CD8-positive, alpha-beta memory T cell (primary cell): ENCODE measurements around the gene ANKRD29. TPM values are rescaled to one million over a fixed set of nuclear protein-coding genes. Genes with fewer than 3 reads are reported as not detected.

Experiments used
- CTCF ChIA-PET: fragments of 350-600 bp; sonication (Branson Sonifier 250); formaldehyde crosslinking; loops from one replicate; lab custom pipeline; 2021; ENCODE audit warnings: antibody characterized with exemption; lab: Charles Lee
- POLR2A ChIA-PET: fragments of 350-600 bp; sonication (Branson Sonifier 250); formaldehyde crosslinking; loops from one replicate; lab custom pipeline; 2021; ENCODE audit warnings: antibody characterized with exemption; lab: Charles Lee
- DNase-seq, 5 donors: peaks; one replicate each; pipeline versions ENCODE4 v3.0.0 to v3.0.0-alpha.2; 2020 to 2022; ENCODE audit warnings: mixed read lengths in 1 of 5
- H3K27ac ChIP-seq: one replicate; pipeline ENCODE4 v1.7.0; 2013; ENCODE audit warnings: low read depth, mild to moderate bottlenecking, low read length, moderate library complexity
- H3K27me3 ChIP-seq: 2 replicates; pipeline ENCODE4 v1.7.0; 2013; ENCODE audit warnings: low read length, mild to moderate bottlenecking; ENCODE audit not compliant: insufficient read depth, poor library complexity, severe bottlenecking
- H3K36me3 ChIP-seq: 2 replicates; pipeline ENCODE4 v1.7.0; 2013; ENCODE audit warnings: mild to moderate bottlenecking, low read length, moderate library complexity; ENCODE audit not compliant: insufficient read depth
- H3K4me1 ChIP-seq: 2 replicates; pipeline ENCODE4 v1.7.0; 2013; ENCODE audit warnings: mild to moderate bottlenecking, low read length, moderate library complexity; ENCODE audit not compliant: insufficient read depth
- H3K4me3 ChIP-seq: 2 replicates; pipeline ENCODE4 v1.7.0; 2013; ENCODE audit warnings: mild to moderate bottlenecking, low read length
- H3K9me3 ChIP-seq: 2 replicates; pipeline ENCODE4 v1.7.0; 2013; ENCODE audit warnings: mild to moderate bottlenecking, low read length
- H3K27ac Mint-ChIP-seq, 8 donors: one replicate each; pipeline ENCODE4 v1.8.0; 2020 to 2021; ENCODE audit warnings: mixed read lengths in 8 of 8, mild to moderate bottlenecking in 6 of 8, inconsistent platforms in 3 of 8, moderate library complexity in 3 of 8
- H3K27me3 Mint-ChIP-seq, 2 donors: one replicate each; pipeline ENCODE4 v1.8.0; 2020 to 2021; ENCODE audit warnings: mixed read lengths in 2 of 2, mild to moderate bottlenecking in 1 of 2, moderate library complexity in 1 of 2
- H3K36me3 Mint-ChIP-seq, 3 donors: one replicate each; pipeline ENCODE4 v1.8.0; 2020 to 2021; ENCODE audit warnings: mixed read lengths in 3 of 3, inconsistent platforms in 1 of 3, mild to moderate bottlenecking in 1 of 3
- H3K4me1 Mint-ChIP-seq, 3 donors: one replicate each; pipeline ENCODE4 v1.8.0; 2020 to 2021; ENCODE audit warnings: mixed read lengths in 3 of 3, inconsistent platforms in 1 of 3, mild to moderate bottlenecking in 1 of 3
- H3K4me3 Mint-ChIP-seq, 7 donors: one replicate each; pipeline ENCODE4 v1.8.0; 2020 to 2021; ENCODE audit warnings: mixed read lengths in 7 of 7, mild to moderate bottlenecking in 6 of 7, moderate library complexity in 4 of 7, inconsistent platforms in 2 of 7
- H3K9me3 Mint-ChIP-seq, 5 donors: one replicate each; pipeline ENCODE4 v1.8.0; 2020 to 2022; ENCODE audit warnings: mixed read lengths in 5 of 5, mild to moderate bottlenecking in 3 of 5, moderate library complexity in 2 of 5, inconsistent platforms in 1 of 5
- polyA plus RNA-seq: library from polyadenylated mRNA; unstranded; fragments of 300-500 nt; fragmentation: Illumina TruSeq; gene quantifications from one replicate; pipeline ENCODE4 v1.2.3, GENCODE V29; 2021
- total RNA-seq, 2 experiments: library from RNA; stranded (reverse); gene quantifications; one replicate each; pipeline ENCODE4 v1.2.3, GENCODE V29; 2021

ANKRD29 gene
- total and polyA plus RNA-seq, 3 experiments from 2014 or later: not detected

- H3K4me1 ChIP-seq: peaks cover 33% of the 10 kb centered on the region
- ChIA-PET POLR2A (no interaction called here), CTCF (interaction anchor here (1.3 to 5.9 kb wide), 5 partner anchors 14 to 224 kb away, joined by 3 to 50 read pairs (median 6); no protein-coding TSS in a partner anchor)
- Mint-ChIP-seq H3K27ac (peak overlapping the region; percentile 84 to 98 (median 91)), H3K27me3 (peaks cover 0 to 3% of the 10 kb centered on the region in 2 donors), H3K4me1 (peaks cover 34 to 40% (median 39%) of the 10 kb centered on the region in 3 donors), H3K36me3 (peaks cover 0 to 27% (median 4%) of the 10 kb centered on the region in 3 donors), H3K9me3 (no peaks in the 10 kb centered on the region), H3K4me3 (peak overlapping the region; percentile 94 to 100 (median 97))
- H3K9me3 ChIP-seq: no peaks in the 10 kb centered on the region
- H3K27ac ChIP-seq: peak overlapping the region; percentile 99
- H3K27me3 ChIP-seq: no peaks in the 10 kb centered on the region
- peak overlapping the region; percentile 87 for H3K4me3 ChIP-seq
- H3K36me3 ChIP-seq: no peaks in the 10 kb centered on the region
- no peak for DNase-seq
Observed at GRCh38 chr18:23587220-23587642, 75.5 kb downstream of the ANKRD29 start.

DNA sequence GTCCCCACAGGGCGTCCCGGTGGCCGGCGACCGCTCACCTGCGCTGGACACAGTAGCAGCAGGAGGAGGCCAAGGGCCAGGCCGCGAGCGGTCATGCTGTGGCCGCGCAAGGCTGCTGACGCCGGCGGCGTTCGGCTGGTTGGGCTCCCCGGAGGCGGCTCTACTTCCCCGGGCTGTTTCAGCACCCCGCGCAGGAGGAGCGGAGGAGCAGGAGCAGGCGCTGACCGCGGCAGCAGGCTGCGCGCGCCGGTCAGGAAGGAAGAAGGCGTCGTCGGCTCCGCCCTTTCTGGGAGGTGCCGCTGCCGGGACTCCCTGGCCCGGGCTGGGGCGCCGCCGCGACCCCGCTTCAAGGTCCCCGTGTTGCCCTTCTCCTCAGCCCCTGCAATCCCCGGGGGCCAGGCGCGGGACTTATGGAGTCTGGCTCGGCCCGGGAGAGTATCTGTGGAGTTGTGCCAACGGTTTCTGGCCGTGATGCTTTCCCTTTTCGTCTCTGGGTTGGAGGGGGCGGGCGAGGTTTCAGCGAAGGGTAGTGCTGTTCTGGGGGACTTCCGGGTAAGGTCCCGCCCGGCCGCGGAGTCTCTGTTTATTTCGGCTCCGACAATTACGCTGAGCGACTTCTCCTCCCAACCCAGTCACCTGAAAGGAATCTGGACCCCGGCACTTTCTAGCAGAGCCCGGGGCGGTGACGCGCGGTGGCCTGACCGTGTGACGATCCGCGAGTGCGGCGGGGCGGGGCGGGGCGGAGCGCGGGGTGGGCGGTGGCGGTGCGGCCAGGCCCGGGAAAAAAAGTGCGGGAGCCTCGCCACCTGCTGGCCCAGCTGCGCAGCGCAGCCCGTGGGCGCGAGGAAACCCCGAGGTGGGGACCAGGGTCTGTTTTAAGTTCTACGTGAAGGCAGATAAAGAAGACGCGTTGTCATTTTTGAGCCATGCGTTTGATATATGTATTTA lies 76.2 kb downstream of the ANKRD29 start, which contains the start of gene NPC1:
Gene NPC1 (minus strand): TSS at position 258 of the 948 bp plus-strand sequence. CDS start 163 bp downstream, at position 95.
- POLR2A ChIA-PET: interaction anchor here (0.9 to 1.4 kb wide), 2 partner anchors 13 to 83 kb away, joined by 3 to 4 read pairs; no protein-coding TSS in a partner anchor
- DNase-seq: peak; percentile 90 to 94 (median 93)
- H3K4me1 ChIP-seq: peaks cover 40% of the 10 kb centered on the region
- CTCF ChIA-PET: interaction anchor here (0.8 to 5.9 kb wide), 10 partner anchors 13 to 225 kb away, joined by 3 to 50 read pairs (median 6); no protein-coding TSS in a partner anchor
- no peaks in the 10 kb centered on the region for H3K36me3 ChIP-seq
- peak within 1 kb of the TSS; percentile 87 for H3K4me3 ChIP-seq
- H3K9me3 ChIP-seq: no peaks in the 10 kb centered on the region
- no peaks in the 10 kb centered on the region for H3K27me3 ChIP-seq
- H3K4me3 Mint-ChIP-seq: peak within 1 kb of the TSS; percentile 94 to 100 (median 97)
- H3K27ac ChIP-seq: peak within 1 kb of the TSS; percentile 99
- peaks cover 40 to 47% (median 46%) of the 10 kb centered on the region in 3 donors for H3K4me1 Mint-ChIP-seq
- no peaks in the 10 kb centered on the region for H3K9me3 Mint-ChIP-seq
- peak within 1 kb of the TSS; percentile 93 to 98 (median 96) for H3K27ac Mint-ChIP-seq
- H3K36me3 Mint-ChIP-seq: peaks cover 0 to 33% (median 9%) of the 10 kb centered on the region in 3 donors
- peaks cover 0 to 3% of the 10 kb centered on the region in 2 donors for H3K27me3 Mint-ChIP-seq

DNA sequence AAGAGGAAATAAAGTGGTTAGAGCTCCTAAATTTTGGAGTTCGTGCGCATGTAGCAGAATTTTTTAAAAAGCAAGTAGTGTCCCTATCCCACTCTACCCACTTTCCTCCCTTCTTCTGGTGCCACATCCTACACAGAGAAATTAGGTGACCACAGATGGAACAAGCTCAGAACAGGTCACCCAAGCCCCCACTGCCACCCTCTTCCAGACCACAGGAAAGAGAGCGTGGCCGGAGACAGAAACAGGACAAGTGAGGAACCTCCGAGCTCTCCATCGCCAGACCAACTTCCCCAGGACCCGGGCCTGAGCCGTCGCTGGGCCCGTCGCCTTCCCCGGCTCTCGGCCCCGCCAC lies 76.8 kb downstream of the ANKRD29 start:
- POLR2A ChIA-PET: interaction anchor here (0.9 to 1.4 kb wide), 2 partner anchors 12 to 82 kb away, joined by 3 to 4 read pairs; no protein-coding TSS in a partner anchor
- H3K9me3 Mint-ChIP-seq: no peaks in the 10 kb centered on the region
- H3K27ac ChIP-seq: peak overlapping the region; percentile 99
- H3K27ac Mint-ChIP-seq: peak overlapping the region; percentile 86 to 98 (median 96)
- peaks cover 0 to 3% of the 10 kb centered on the region in 2 donors for H3K27me3 Mint-ChIP-seq
- peaks cover 0 to 38% (median 9%) of the 10 kb centered on the region in 3 donors for H3K36me3 Mint-ChIP-seq
- H3K4me1 Mint-ChIP-seq: peaks cover 46 to 53% (median 53%) of the 10 kb centered on the region in 3 donors
- no peaks in the 10 kb centered on the region for H3K36me3 ChIP-seq
- H3K4me3 Mint-ChIP-seq: peak overlapping the region; percentile 94 to 100 (median 97)
- CTCF ChIA-PET: interaction anchor here (0.8 to 5.9 kb wide), 9 partner anchors 14 to 87 kb away, joined by 3 to 50 read pairs (median 5); no protein-coding TSS in a partner anchor
- H3K4me1 ChIP-seq: peaks cover 46% of the 10 kb centered on the region
- no peaks in the 10 kb centered on the region for H3K9me3 ChIP-seq
- no peak for DNase-seq
- no peaks in the 10 kb centered on the region for H3K27me3 ChIP-seq
- peak overlapping the region; percentile 87 for H3K4me3 ChIP-seq

DNA sequence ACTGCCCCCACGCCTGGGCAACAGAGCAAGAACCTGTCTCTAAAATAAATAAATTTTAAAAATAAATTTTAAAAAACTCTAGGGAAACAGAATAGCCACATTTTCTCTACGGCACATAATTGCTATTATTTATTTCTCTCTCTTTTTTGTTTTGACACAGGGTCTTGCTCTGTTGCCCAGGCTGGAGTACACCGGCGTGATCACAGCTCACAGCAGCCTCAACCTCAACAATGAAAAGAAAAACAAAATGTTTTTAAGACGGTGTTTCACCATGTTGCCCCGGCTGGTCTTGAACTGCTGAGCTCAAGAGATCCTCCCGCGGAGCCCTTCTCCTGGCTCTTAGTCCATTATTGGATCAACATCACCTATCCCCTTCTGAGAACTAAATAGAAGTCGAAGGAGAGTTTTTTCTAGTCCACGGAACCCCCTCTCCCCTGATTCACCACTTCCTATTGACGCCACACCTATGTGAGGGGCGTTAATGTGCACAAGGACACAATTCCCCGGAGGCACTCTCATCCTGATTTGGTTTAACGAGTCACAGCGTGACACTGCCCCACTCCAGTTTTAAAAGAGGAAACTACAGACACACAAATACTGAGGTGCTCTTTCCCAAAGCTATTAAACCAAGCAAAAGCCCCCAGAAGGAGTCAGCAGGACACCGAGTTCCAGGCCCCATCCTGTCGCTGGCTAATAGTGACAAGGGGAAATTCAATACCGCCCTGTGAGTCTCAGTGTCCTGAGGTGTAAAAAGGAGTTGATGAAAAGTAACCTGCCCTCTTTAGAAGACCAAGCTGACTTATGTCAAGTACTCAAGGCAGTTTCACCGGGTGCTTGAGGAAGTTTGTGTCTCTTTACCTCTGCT lies 77.5 kb downstream of the ANKRD29 start:
- Histone ChIP-seq H3K4me3 (peak overlapping the region; percentile 87), H3K4me1 (peaks cover 50% of the 10 kb centered on the region), H3K36me3 (peaks cover 4% of the 10 kb centered on the region), H3K27ac (peak overlapping the region; percentile 99), H3K27me3 (no peaks in the 10 kb centered on the region), H3K9me3 (no peaks in the 10 kb centered on the region)
- Mint-ChIP-seq H3K27ac (peak overlapping the region; percentile 86 to 98 (median 96)), H3K36me3 (peaks cover 0 to 44% (median 11%) of the 10 kb centered on the region in 3 donors), H3K9me3 (no peaks in the 10 kb centered on the region), H3K4me1 (peaks cover 52 to 60% (median 59%) of the 10 kb centered on the region in 3 donors), H3K4me3 (peak overlapping the region; percentile 94 to 100 (median 97)), H3K27me3 (peaks cover 0 to 3% of the 10 kb centered on the region in 2 donors)
- POLR2A ChIA-PET: interaction anchor here (0.7 to 1.4 kb wide), 4 partner anchors 11 to 82 kb away, joined by 3 to 5 read pairs (median 4); no protein-coding TSS in a partner anchor
- CTCF ChIA-PET: interaction anchor here (0.6 to 5.9 kb wide), 11 partner anchors 14 to 731 kb away, joined by 3 to 50 read pairs (median 4); no protein-coding TSS in a partner anchor
- peak; percentile 12 to 52 (median 16) for DNase-seq

DNA sequence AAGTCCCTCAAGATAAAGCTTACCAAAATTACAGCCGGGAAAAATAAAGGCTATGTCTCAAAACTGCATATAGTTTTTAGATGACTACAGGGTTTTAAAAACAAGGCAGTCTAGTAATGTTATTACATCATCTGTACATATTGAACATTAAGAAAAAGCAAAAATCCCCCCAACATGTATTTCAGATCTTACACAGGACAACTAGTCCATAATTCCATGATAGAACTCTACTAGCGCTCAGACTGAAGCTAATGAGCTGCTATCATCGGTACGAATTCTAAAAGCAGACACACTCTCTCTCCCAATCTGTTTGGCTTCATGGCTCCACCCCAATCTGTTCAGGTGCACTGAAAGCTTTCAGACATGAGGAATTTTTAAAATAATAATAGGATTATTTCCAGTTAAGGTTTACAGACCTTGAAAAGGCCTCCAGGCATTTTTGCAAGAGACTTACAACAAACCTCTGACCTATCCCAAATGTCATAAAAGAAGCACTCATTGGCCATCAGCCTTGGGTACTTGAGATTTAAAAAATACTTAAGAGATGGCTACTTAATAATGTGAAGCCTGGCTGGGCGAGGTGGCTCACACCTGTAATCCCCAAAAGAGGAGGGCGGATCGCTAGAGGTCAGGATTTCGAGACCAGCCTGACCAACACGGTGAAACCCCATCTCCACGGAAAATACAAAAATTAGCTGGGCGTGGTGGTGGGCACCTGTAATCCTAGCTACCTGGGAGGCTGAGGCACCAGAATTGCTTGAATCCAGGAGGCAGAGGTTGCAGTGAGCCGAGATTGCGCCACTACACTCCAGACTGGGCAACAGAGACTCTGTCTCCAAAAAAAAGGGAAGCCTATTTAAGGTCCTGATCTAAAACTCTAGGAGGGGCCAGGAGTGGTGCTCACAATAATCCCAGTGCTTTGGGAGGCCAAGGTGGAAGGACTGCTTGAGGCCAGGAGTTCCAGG lies 78.4 kb downstream of the ANKRD29 start:
- POLR2A ChIA-PET: interaction anchor here (0.7 to 1.4 kb wide), 3 partner anchors 10 to 54 kb away, joined by 3 to 5 read pairs (median 4); no protein-coding TSS in a partner anchor
- DNase-seq: no peak
- peak overlapping the region; percentile 21 to 100 (median 97) for H3K4me3 Mint-ChIP-seq
- H3K27me3 Mint-ChIP-seq: peaks cover 0 to 3% of the 10 kb centered on the region in 2 donors
- peak overlapping the region; percentile 16 to 98 (median 78) for H3K27ac Mint-ChIP-seq
- H3K4me1 ChIP-seq: peaks cover 55% of the 10 kb centered on the region
- CTCF ChIA-PET: interaction anchor here (0.7 to 5.9 kb wide), 7 partner anchors 13 to 86 kb away, joined by 3 to 50 read pairs (median 4); no protein-coding TSS in a partner anchor
- H3K36me3 Mint-ChIP-seq: peaks cover 0 to 51% (median 14%) of the 10 kb centered on the region in 3 donors
- H3K4me1 Mint-ChIP-seq: peaks cover 58 to 68% (median 67%) of the 10 kb centered on the region in 3 donors
- no peak overlapping the region for H3K27ac ChIP-seq
- H3K27me3 ChIP-seq: no peaks in the 10 kb centered on the region
- no peak overlapping the region for H3K4me3 ChIP-seq
- peaks cover 6% of the 10 kb centered on the region for H3K36me3 ChIP-seq
- H3K9me3 ChIP-seq: no peaks in the 10 kb centered on the region
- no peaks in the 10 kb centered on the region for H3K9me3 Mint-ChIP-seq

GRCh38 chr18:23583071-23583865 lies 79.4 kb downstream of the ANKRD29 start:
- no peak for DNase-seq
- Histone ChIP-seq H3K9me3 (no peaks in the 10 kb centered on the region), H3K27me3 (no peaks in the 10 kb centered on the region), H3K4me3 (no peak overlapping the region), H3K27ac (no peak overlapping the region), H3K4me1 (peaks cover 55% of the 10 kb centered on the region), H3K36me3 (peaks cover 6% of the 10 kb centered on the region)
- peak overlapping the region in 6 of 8 donors; percentile 38 to 98 (median 83) for H3K27ac Mint-ChIP-seq
- ChIA-PET CTCF (interaction anchor here (1.7 to 5.9 kb wide), 4 partner anchors 12 to 85 kb away, joined by 3 to 50 read pairs (median 19); no protein-coding TSS in a partner anchor), POLR2A (no interaction called here)
- H3K9me3 Mint-ChIP-seq: no peaks in the 10 kb centered on the region
- peak overlapping the region; percentile 21 to 100 (median 97) for H3K4me3 Mint-ChIP-seq
- peaks cover 0 to 3% of the 10 kb centered on the region in 2 donors for H3K27me3 Mint-ChIP-seq
- peaks cover 69 to 78% (median 78%) of the 10 kb centered on the region in 3 donors for H3K4me1 Mint-ChIP-seq
- H3K36me3 Mint-ChIP-seq: peaks cover 0 to 61% (median 19%) of the 10 kb centered on the region in 3 donors
